SK-MEL-5 (cell line): ENCODE measurements around the gene DNAH3. TPM values are rescaled to one million over a fixed set of nuclear protein-coding genes. Genes with fewer than 3 reads are reported as not detected.
A peak's percentile ranks its signal among the peaks of the same experiment; 100 is the strongest.
"Not testable (repeated sequence)": the region's sequence is repeated elsewhere in the genome, so short reads cannot be mapped to it uniquely, and the experiment has no call there.

Experiments used
- DNase-seq: peaks from one replicate; pipeline ENCODE4 v3.0.0-alpha.2; 2016; ENCODE audit warnings: low read depth, low spot score
- in situ Hi-C: cut with HindIII; loops from 2 replicates; pipeline ENCODE4 v1.10.0; 2016; ENCODE audit warnings: low sequenced_read_pairs, high pct_unique_total_duplicates, low pct_unique_long_range_greater_than_20kb
- total RNA-seq: library from RNA; depleted of rRNA; stranded (reverse); fragments of >200 nt; shearing (Covaris generic); gene quantifications from 2 replicates; pipeline ENCODE4 v1.2.3, GENCODE V29; 2014

Gene DNAH3
- total RNA-seq, 1 experiment from 2014 or later, result under 0.01 TPM

DNA sequence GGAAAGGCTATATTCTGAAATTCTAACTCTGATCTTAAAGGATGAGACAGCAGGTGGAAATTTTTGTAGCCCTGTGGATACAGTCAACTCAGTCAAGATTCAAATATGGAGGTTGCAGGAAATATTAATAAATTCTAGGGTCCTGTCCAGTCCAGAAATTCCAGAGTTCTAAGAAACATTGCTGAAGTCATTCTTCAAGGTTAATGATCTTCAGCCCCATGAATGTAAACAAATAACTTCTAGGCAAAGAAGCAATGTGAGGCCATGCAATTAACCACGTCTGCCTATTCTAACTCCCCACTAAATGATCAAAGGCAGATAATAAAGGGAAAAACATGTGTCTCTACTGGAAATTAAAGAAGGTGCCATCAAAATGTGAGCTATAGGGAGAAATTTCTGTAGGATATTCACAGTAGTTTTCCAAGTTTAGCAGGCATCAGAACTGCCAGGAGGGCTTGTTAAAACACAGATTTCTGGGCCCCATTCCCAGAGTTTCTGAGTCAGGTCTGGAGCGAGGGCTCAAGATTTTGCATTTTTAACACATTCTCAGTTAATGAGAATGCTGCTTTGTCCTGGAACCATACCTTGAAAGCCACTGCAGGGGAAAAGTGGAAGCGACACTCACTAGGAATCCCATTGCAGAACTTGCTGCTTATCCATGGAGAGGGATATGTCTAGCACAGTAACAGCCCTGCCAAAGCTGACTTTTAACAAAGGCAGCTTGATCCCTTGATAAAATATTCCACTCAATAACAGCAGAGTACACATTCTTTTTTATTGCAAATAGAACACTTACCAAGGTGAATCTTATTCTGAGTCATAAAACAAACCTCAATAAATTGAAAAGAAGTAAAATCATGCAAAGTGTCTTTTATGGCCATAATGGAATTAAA is 61.8 kb downstream of the DNAH3 start:
- in situ Hi-C loops, result no loop called here
- no peak for DNase-seq

DNA sequence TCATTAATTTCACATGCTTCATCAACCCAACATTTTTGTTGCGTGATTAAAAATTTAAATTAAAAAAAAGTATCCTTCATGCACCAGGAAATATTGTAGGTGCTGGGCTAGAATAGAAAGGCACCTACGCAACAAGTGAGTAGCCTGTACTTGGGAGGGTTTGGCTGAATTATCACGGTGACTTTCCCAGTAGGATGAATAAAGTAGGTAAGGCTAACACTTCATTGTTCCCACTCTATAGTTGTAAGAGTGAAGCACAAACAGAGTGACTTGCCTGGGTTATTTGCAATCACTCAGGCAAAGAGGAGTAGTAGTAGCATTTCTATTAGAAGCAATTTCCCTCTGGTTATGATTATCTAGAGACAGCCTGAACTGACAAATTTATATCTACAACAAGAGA is 62.5 kb downstream of the DNAH3 start:
- no peak for DNase-seq
- in situ Hi-C loops, result no loop called here

DNA sequence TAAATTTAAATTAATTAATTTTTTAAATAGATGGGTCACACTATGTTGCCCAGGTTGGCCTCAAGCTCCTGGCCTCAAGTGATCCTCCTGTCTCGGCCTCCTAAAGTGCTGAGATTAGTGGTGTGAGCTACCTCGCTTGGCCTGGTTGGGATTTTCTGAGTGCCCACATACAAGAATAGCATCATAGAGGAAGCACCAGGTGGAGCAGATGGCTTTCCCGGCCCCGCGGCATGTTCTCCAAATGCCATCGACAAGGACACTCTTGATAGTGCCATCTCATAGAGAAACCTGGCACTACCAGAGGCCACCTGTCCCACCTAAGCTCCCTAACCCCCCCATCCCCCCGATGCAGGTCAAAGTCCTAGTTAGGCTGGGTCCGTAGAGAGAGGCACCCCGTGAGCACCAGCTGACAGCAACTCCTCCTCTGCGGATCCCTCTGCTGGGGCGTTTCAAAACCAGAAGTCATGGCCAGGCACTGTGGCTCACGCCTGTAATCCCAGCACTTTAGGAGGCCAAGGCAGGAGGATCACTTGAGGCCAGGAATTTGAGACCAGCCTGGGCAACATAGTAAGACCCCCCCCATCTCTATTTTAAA is 65.9 kb downstream of the DNAH3 start:
- in situ Hi-C loops, result no loop called here

DNA sequence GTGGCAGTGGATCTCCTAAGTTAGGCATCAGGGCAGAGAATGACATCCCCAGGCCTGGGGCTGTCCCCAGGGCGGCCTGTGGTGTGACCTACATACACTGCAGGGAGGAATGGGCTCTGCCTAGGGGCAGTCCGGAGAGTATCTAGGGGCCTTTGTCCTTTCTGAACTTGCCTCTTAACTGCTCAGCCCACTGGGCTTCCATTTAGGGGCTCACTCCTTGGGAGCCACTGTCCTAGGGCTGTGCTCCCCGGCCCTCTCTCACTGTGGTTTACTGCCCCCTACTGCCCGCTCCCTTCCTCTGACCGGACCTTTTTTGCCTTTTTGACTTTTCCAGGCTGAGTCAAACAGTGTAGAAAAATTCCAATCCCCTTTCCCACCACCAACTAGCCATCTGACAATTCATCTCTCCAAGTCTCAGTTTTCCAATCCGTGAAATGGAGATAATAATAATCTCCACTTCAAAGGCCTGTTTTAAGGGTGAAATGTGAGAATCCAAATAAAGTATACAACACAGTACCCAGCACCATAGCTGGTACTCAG is 66.8 kb downstream of the DNAH3 start:
- peak; percentile 65 for DNase-seq
- in situ Hi-C loops, result no loop called here

More for the DNA sequence above, 65.9 kb downstream of the DNAH3 start:
- DNase-seq, result no peak

DNA sequence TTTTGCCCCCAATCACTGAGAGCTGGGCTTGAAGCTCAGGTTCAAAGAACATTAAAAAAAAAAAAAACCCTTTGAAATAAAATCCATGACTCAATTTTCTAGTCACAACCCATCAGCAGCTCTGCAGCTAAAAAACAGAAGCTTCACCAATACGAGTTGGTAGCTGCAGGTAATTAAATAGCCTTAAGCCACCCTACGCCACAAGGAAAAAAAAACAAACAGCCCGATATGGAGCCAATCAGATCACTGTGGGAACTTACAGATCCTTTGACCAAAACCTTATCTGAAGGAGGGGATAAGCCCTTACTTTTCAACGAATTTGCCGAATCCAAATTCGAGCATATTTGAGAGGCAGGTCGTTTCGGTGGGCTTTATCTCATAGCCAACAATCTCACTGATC is 69.3 kb downstream of the DNAH3 start:
- no peak for DNase-seq
- in situ Hi-C loops, result no loop called here

DNA sequence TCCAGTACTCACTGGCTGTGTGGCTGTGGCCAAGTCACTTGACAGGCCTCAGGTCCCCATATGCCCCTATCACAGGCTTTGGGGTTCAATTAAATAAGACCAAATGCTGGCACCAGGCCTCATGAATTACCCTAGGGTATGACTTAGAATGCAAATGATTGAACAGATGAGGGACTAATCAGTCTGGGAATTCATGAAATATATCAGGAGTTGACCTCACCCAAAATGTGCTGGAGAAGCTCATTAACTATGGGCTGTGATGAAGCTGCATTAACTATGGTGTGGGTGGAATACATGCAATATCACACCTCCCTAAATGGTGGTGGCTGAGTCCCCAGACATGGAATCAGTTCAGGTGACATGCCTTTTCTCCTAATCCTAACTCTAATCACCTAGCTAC is 72.1 kb downstream of the DNAH3 start:
- DNase-seq, result no peak
- in situ Hi-C loops, result no loop called here

DNA sequence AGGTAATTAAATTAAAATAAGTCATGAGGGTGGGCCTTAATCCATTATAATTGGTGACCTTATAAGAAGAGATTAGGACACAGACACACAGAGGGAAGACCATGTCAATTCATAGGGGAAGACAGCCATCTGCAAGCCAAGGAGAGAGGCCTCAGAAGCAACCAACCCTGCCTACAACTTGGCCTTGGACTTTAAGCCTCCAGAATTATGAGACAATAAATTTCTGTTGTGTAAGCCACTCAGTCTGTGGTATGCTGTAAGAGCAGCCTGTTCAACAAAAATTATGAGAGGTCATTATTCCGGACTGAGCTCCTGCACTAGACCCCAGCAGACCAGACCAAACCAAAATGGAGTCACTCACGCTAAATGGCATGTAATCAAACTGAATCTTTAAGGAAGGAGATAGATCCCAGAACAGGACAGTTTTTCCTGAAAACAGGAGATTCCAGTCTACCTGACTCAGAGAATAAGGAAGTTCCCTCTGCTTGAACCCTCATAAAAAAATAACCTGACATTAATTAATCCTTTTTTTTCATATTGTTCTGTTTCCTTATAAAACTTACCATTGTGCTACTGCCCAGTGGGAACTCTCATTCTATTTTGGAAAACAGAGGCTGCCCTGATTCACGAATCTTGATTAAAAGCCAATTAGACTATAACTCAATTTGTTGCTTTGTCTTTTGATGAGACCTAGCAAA is 74.3 kb downstream of the DNAH3 start:
- in situ Hi-C loops, result no loop called here
- DNase-seq, result no peak

DNA sequence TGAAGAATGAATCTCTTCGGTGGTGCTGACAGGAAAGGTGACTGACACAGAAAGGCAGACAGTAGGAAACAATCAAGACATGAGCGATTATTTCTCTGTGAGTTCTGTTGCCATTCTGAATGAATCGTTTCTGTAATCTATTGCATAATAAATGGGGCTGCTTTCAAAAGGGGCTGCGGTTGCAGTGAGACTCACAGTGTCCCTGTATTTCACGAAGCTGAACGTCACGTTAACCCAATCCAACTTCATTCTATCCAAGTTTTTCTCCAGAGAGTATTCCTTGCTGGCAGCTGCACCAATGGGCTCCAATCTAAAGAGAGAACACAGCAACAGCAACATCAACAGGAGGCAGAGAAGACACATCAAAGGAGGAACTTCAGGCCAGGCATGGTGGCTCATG is 75.4 kb downstream of the DNAH3 start:
- DNase-seq, result no peak
- in situ Hi-C loops, result no loop called here

DNA sequence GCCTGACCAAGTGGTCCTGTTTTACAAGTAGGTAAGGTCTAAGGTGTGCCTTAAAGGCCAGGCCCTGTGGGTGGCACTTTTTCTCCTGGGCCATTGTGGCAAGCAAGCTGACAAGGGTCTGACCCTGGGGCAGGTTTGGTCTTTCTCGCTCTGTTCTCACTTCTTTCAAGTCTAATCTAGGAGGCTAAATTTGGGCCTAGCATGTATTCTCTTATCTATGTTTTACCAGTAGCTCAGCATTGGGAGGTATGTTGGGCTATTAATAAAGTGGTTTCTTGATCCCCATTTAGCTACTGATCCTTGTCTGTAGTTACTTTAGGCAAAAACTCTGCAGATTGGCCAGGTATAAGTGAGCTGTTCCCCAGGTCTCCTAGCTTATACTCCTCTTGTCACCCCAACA is 77.7 kb downstream of the DNAH3 start:
- DNase-seq, result no peak
- in situ Hi-C loops, result no loop called here

DNA sequence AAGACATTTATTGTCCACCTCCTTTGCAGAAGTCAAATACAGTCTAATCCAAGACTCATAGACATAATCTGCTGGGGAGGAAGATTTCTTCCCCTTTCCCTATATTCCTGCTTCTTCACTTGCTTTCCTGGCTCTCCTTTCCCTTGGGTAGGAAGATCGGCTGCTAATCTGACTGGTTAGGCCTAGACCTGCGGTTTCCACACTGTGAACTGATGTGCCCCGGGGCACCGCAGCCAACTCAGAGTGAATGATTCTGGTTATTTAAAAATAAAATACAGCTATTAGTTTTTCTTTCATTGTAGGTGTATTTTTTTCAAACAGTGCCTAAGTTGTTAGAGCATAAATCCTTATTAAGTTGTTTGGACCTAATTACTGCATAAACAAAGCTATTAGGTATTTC is 78.9 kb downstream of the DNAH3 start:
- in situ Hi-C loops, result no loop called here
- DNase-seq, result no peak

DNA sequence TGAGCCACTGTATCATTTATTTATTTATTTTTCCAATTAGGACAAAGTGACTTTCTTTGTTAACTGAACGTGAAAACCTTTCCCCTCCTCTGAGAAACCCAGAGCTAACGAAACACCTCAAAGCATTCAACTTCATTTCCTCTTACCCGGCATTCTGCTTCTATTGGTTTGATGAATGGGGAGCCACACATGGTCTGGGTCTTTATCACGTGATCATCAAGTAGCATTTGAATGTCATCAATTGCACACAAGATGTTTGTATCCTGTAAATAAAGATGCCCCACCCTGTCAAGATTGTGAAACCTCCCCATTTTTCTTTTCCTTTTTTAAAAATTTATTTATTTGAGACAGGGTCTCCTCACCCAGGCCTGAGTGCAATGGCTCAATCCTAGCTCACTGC is 80.1 kb downstream of the DNAH3 start:
- DNase-seq, result no peak
- in situ Hi-C loops, result no loop called here

DNA sequence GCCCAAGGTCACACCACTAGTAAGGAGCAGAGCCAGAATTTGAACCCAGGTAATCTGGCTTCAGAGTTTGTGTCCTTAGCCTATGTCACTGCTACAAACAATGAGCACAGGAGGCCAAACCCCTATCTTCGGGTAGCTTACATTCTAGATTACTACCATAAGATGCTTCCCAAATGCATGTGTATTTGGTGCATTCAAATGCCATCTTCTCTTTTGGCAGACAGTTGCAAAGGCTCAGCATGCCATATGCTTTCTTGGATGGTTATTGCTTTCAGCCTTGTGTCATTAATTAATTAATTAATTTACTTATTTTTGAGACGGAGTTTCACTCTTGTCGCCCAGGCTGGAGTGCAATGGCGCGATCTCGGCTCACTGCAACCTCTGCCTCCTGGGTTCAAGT is 80.7 kb downstream of the DNAH3 start:
- no peak for DNase-seq
- in situ Hi-C loops, result no loop called here

DNA sequence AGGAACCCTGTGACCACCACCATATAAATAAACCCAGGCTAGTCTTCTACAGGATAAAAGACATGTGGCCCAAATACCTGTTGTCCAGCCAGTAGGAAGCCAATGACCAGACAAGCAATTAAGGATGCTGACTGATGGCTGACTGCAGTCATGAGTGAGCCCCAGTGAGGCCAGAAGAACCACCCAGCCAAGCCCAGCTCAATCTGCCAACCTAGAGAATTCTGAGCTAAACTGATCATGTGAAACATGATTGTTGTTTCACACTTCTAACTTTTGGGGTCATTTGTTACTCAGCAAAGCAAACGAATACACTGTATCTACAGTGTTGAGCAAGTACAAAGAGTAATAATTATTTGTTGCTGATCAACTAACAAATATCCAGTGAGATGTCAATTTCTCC is 86.4 kb downstream of the DNAH3 start:
- no peak for DNase-seq
- in situ Hi-C loops, result no loop called here

DNA sequence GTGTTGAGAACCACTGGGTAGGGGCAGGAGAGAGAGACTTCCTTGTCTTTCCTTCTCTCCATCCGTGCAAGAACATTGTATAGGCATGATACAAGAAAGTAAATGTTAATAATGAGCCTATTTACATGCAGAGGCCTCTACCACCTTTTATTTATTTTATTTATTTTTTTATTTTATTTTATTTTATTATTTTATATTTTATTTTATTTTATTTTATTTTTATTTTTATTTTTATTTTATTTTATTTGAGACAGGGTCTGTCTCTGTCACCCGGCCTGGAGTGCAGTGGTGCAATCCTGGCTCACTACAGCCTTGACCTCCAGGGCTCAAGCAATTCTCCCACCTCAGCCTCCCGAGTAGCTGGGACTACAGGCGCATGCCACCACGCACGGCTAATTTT is 87.3 kb downstream of the DNAH3 start:
- in situ Hi-C loops, DNase-seq: not testable (repeated sequence)

DNA sequence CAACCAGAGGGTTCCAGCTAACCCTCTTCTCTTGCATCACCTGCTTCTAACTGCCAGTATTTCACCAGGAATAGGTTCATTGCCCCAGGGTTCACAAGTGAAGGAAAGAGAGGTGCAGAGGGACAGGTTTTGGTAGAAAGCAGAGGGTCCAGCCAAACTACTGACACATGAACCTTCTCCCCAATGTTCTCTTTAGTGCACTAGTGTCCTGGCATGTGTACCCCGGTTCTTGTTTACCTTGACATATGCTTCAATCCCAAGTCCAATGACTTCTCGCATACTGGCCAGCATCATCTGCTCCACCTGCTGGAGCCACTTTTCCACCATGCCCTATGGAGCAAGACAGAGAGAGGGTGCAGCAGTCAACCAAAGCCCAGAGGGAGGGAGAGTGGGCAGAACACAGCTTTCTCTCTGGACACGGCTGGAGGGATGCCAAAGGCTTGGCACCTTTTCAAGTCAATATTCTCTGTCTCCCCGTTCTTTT is 90.6 kb downstream of the DNAH3 start:
- in situ Hi-C loops, result no loop called here
- DNase-seq, result no peak

DNA sequence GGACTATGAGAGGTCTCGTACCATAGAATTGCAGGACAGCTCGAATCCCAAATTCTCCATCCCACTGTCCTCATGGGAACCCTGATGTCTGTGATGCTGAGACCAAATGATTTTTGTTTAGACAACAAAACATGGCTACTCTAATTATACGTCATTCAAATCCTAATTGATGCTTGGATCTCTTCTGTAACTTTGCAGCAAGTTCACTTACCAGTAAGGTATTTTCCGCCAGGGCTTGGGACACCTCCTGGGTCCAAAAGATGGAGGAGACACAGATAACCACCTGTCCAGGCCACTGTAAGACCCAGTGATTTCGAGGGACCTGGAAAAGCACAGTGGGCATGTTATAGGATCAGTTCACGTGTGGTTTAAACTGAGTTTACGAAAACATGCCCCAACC is 92.8 kb downstream of the DNAH3 start:
- in situ Hi-C loops, result no loop called here

DNA sequence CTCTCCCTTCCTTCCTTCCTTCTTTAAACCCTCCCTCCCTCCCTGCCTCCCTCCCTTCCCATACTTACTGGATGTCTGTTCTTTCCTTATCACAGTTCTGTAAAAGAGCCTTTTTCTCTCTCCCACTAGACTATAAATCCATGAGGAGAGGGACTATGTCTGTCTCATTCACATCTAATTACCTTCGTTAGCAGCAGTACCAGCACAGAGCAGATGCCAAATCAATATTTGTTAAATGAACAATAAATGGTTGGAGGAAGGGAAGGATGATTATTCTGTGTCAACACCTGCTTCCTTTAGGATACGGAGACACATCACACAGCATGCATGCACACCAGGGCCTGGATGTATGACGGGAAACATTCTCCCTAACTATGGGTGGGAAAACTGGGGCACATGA is 94.2 kb downstream of the DNAH3 start:
- in situ Hi-C loops, result no loop called here
- no peak for DNase-seq

More for the DNA sequence above, 92.8 kb downstream of the DNAH3 start:
- no peak for DNase-seq

DNA sequence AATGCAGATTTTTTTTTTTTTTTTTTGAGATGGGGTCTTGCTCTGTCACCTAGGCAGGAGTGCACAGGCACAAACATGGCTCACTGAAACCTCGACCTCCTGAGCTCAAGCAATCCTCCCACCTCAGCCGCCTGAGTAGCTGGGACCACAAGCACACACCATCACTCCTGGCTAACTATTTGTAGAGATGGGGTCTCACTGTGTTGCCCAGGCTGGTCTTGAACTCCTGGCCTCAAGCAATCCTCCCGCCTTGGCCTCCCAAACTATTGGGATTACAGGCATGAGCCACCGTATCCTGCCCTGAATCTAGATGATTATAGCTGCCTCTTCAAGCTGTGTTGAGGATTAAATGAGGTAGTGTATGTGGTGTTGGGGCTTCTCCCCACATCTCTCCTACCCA is 94.9 kb downstream of the DNAH3 start:
- DNase-seq, in situ Hi-C loops: not testable (repeated sequence)
